Stimulated activated CD4-positive, alpha-beta T cell treated with anti-CD3 and anti-CD28 coated beads, Interleukin-2, amount 100 ng/mL, for 4 hours (primary cell): ENCODE results near the gene ZGRF1.
"Not testable (repeated sequence)": the region's sequence is repeated elsewhere in the genome, so short reads cannot be mapped to it uniquely, and the experiment has no call there.

Experiments used
- DNase-seq: peaks from one replicate; pipeline ENCODE4 v3.0.0-alpha.2; 2020; ENCODE audit warnings: low read depth

Gene ZGRF1

GRCh38 chr4:112550728-112551127 is 86.0 kb downstream of the ZGRF1 start:
- no peak for DNase-seq

- DNase-seq, result no peak
Measured at GRCh38 chr4:112546476-112546875, 90.2 kb downstream of the ZGRF1 start.

GRCh38 chr4:112545346-112545745 is 91.4 kb downstream of the ZGRF1 start:
- no peak for DNase-seq

- no peak for DNase-seq
Measured at GRCh38 chr4:112540695-112541094, 96.0 kb downstream of the ZGRF1 start.

- no peak for DNase-seq
Measured at GRCh38 chr4:112536123-112536522, 100.6 kb downstream of the ZGRF1 start.

- no peak for DNase-seq
Measured at GRCh38 chr4:112532267-112532666, 104.4 kb downstream of the ZGRF1 start.

GRCh38 chr4:112531146-112531545 is 105.6 kb downstream of the ZGRF1 start:
- DNase-seq, result no peak

- no peak for DNase-seq
Measured at GRCh38 chr4:112526061-112526460, 110.6 kb downstream of the ZGRF1 start.

GRCh38 chr4:112523764-112524505 is 112.8 kb downstream of the ZGRF1 start:
- peak; percentile 62 for DNase-seq

- peak; percentile 28 for DNase-seq
Measured at GRCh38 chr4:112523008-112523721, 113.5 kb downstream of the ZGRF1 start.

- DNase-seq, result not testable (repeated sequence)
Measured at GRCh38 chr4:112522431-112522830, 114.3 kb downstream of the ZGRF1 start.

- no peak for DNase-seq
Measured at GRCh38 chr4:112521123-112522023, 115.3 kb downstream of the ZGRF1 start.

- DNase-seq, result no peak
Measured at GRCh38 chr4:112520598-112521122, 116.0 kb downstream of the ZGRF1 start.

- DNase-seq, result no peak
Measured at GRCh38 chr4:112519689-112520597, 116.8 kb downstream of the ZGRF1 start.

GRCh38 chr4:112518675-112519074 is 118.0 kb downstream of the ZGRF1 start:
- no peak for DNase-seq

- DNase-seq, result no peak
Measured at GRCh38 chr4:112517911-112518310, 118.8 kb downstream of the ZGRF1 start.

GRCh38 chr4:112517067-112517634 is 119.6 kb downstream of the ZGRF1 start:
- DNase-seq, result no peak

- DNase-seq, result no peak
Measured at GRCh38 chr4:112516471-112517066, 120.1 kb downstream of the ZGRF1 start.

GRCh38 chr4:112516066-112516470 is 120.6 kb downstream of the ZGRF1 start, which contains the start of gene NEUROG2:
TSS of gene NEUROG2 (minus strand) at chr4:112516180. CDS start at chr4:112515475, 705 bp downstream.
- DNase-seq, result no peak
